CD4-positive, alpha-beta T cell (primary cell): ENCODE results near the gene LRRTM1. TPM values are rescaled to one million over a fixed set of nuclear protein-coding genes. Genes with fewer than 3 reads are reported as not detected.

Source experiments
- ATAC-seq: fragments of 200-7000 bp; cut with Tn5 transposase; one replicate; pipeline ENCODE4 v1.10.0; 2022; ENCODE audit warnings: mild to moderate bottlenecking; ENCODE audit not compliant: poor library complexity
- CTCF ChIA-PET: fragments of 350-600 bp; sonication (Branson Sonifier 250); formaldehyde crosslinking; loops from one replicate; lab custom pipeline; 2021; ENCODE audit warnings: antibody characterized with exemption, inconsistent platforms; lab: Charles Lee
- POLR2A ChIA-PET: fragments of 350-600 bp; sonication (Branson Sonifier 250); formaldehyde crosslinking; loops from one replicate; lab custom pipeline; 2021; ENCODE audit warnings: antibody characterized with exemption, inconsistent platforms; lab: Charles Lee
- DNase-seq, 14 experiments: peaks; one replicate each; pipeline ENCODE4 v3.0.0-alpha.2; 2013 to 2020; ENCODE audit warnings: mixed read lengths in 2 of 14
- H3K27ac ChIP-seq, 2 donors: one replicate each; pipeline versions ENCODE4 v1.5.1 to v1.7.0; 2013; ENCODE audit warnings: low read length in 2 of 2, low read depth in 1 of 2, mild to moderate bottlenecking in 1 of 2
- H3K27me3 ChIP-seq, 2 experiments: 1 replicate in 1 of 2; 2 replicates in 1 of 2; pipeline versions ENCODE4 v1.6.1 to v1.7.0; 2013; ENCODE audit warnings: low read length in 2 of 2, control low read depth in 1 of 2, mild to moderate bottlenecking in 1 of 2, moderate library complexity in 1 of 2; ENCODE audit not compliant: insufficient read depth in 2 of 2, control insufficient read depth in 1 of 2
- H3K36me3 ChIP-seq: one replicate; pipeline ENCODE4 v1.6.1; 2013; ENCODE audit warnings: low read length, control low read depth; ENCODE audit not compliant: insufficient read depth
- H3K4me1 ChIP-seq: one replicate; pipeline ENCODE4 v1.6.1; 2013; ENCODE audit warnings: low read length, control low read depth; ENCODE audit not compliant: insufficient read depth
- H3K4me3 ChIP-seq: one replicate; pipeline ENCODE4 v1.5.1; 2013; ENCODE audit warnings: mild to moderate bottlenecking, low read length, moderate library complexity
- H3K9me3 ChIP-seq, 2 experiments: 1 replicate in 1 of 2; 2 replicates in 1 of 2; pipeline versions ENCODE4 v1.6.1 to v1.7.0; 2013; ENCODE audit warnings: low read length in 2 of 2, mild to moderate bottlenecking in 2 of 2, control low read depth in 1 of 2, moderate library complexity in 1 of 2; ENCODE audit not compliant: control insufficient read depth in 1 of 2, insufficient read depth in 1 of 2
- H3K27ac Mint-ChIP-seq: one replicate; pipeline ENCODE4 v1.8.0; 2020; ENCODE audit warnings: mixed read lengths
- H3K27me3 Mint-ChIP-seq: one replicate; pipeline ENCODE4 v1.8.0; 2021; ENCODE audit warnings: mixed read lengths
- H3K36me3 Mint-ChIP-seq: one replicate; pipeline ENCODE4 v1.8.0; 2021; ENCODE audit warnings: low read depth, mixed read lengths
- H3K4me1 Mint-ChIP-seq: one replicate; pipeline ENCODE4 v1.8.0; 2021; ENCODE audit warnings: low read depth, mixed read lengths
- H3K4me3 Mint-ChIP-seq: one replicate; pipeline ENCODE4 v1.8.0; 2020; ENCODE audit warnings: mild to moderate bottlenecking, mixed read lengths
- H3K9me3 Mint-ChIP-seq: one replicate; pipeline ENCODE4 v1.8.0; 2020; ENCODE audit warnings: mixed read lengths
- intact Hi-C, 2 experiments: fragments of 100-400 bp; cut with DNase I in 1 of 2; cut with micrococcal nuclease in 1 of 2; formaldehyde crosslinking; loops; one replicate each; pipeline versions ENCODE4 v1.15.1 to v1.9.0; 2023 to 2025; cut with DNase I, micrococcal nuclease
- total RNA-seq, 174 experiments: library from RNA in 2 of 174; stranded (reverse) in 2 of 174; gene quantifications; one replicate each; pipeline ENCODE4 v1.2.3 and lab custom pipeline; 2021 to 2026
- TF ChIP-seq, protein P1 (sequence below): fragments of 200-600 bp; IDR thresholded peaks from one replicate; pipeline ENCODE4 v1.8.0; 2022; ENCODE audit warnings: antibody characterized with exemption, mild to moderate bottlenecking

LRRTM1 gene
- total RNA-seq, 2 experiments from 2014 or later, result not detected

DNA sequence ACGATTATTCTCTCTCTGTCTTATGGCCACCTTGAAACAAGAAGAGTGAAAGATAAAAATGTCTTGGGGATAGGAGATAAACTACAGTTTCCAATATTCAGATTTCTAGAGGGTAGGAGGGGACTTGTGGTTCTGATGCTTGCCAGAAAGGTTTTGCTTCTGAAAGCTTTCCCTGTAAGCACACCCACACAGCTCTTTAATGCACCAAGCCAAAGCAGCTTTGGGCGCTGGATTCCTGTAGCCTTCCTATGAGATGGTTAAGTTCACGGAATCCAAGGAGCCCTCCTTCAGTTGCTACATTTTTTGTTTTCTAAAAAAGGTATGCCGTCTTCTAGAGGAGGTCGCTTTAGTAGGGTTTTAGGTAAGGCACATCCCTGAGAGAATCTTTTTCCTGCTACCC lies 4.9 kb downstream of the LRRTM1 start:
- Histone ChIP-seq H3K9me3 (peaks cover 0 to 26% of the 10 kb centered on the region in 2 experiments), H3K4me1 (no peaks in the 10 kb centered on the region), H3K27me3 (peaks cover 21 to 34% of the 10 kb centered on the region in 2 experiments), H3K27ac (no peak overlapping the region), H3K36me3 (no peaks in the 10 kb centered on the region), H3K4me3 (no peak overlapping the region)
- Mint-ChIP-seq H3K27ac (no peak overlapping the region), H3K36me3 (no peaks in the 10 kb centered on the region), H3K9me3 (peaks cover 4% of the 10 kb centered on the region), H3K4me1 (no peaks in the 10 kb centered on the region), H3K4me3 (no peak overlapping the region), H3K27me3 (peaks cover 56% of the 10 kb centered on the region)
- CTCF ChIA-PET, result no interaction called here
- no peak for DNase-seq
- intact Hi-C loops, result no loop called here
- ATAC-seq, result no peak
- TF ChIP-seq, protein P1, sequence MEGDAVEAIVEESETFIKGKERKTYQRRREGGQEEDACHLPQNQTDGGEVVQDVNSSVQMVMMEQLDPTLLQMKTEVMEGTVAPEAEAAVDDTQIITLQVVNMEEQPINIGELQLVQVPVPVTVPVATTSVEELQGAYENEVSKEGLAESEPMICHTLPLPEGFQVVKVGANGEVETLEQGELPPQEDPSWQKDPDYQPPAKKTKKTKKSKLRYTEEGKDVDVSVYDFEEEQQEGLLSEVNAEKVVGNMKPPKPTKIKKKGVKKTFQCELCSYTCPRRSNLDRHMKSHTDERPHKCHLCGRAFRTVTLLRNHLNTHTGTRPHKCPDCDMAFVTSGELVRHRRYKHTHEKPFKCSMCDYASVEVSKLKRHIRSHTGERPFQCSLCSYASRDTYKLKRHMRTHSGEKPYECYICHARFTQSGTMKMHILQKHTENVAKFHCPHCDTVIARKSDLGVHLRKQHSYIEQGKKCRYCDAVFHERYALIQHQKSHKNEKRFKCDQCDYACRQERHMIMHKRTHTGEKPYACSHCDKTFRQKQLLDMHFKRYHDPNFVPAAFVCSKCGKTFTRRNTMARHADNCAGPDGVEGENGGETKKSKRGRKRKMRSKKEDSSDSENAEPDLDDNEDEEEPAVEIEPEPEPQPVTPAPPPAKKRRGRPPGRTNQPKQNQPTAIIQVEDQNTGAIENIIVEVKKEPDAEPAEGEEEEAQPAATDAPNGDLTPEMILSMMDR, result no peak
- POLR2A ChIA-PET, result no interaction called here

DNA sequence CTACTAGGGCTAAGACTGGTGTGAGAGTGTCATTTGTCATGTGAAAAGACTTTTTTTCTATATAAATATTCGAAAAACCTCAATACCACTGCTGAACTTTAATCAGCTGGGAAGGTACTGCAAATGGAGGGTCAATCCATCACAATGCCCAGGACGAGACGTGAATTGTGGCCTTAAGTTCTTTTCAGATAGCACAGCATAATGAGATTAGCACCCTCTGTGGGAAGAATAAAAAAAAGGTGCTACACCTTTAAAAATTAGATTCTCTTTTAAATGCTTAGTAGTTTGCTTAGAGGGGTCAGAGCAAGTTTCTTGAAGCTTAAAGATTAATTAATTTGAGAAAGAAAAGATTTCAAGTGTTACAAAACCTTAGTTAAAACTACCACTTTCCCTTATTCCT lies 5.6 kb downstream of the LRRTM1 start:
- TF ChIP-seq, protein P1, result no peak
- Histone ChIP-seq H3K4me3 (no peak overlapping the region), H3K27me3 (peaks cover 18 to 30% of the 10 kb centered on the region in 2 experiments), H3K36me3 (no peaks in the 10 kb centered on the region), H3K4me1 (no peaks in the 10 kb centered on the region), H3K9me3 (peaks cover 0 to 22% of the 10 kb centered on the region in 2 experiments), H3K27ac (no peak overlapping the region)
- Mint-ChIP-seq H3K4me3 (no peak overlapping the region), H3K27me3 (peaks cover 53% of the 10 kb centered on the region), H3K36me3 (no peaks in the 10 kb centered on the region), H3K9me3 (peaks cover 4% of the 10 kb centered on the region), H3K4me1 (no peaks in the 10 kb centered on the region), H3K27ac (no peak overlapping the region)
- POLR2A ChIA-PET, result no interaction called here
- CTCF ChIA-PET, result no interaction called here
- DNase-seq (no peak), ATAC-seq (no peak)
- intact Hi-C loops, result no loop called here

DNA sequence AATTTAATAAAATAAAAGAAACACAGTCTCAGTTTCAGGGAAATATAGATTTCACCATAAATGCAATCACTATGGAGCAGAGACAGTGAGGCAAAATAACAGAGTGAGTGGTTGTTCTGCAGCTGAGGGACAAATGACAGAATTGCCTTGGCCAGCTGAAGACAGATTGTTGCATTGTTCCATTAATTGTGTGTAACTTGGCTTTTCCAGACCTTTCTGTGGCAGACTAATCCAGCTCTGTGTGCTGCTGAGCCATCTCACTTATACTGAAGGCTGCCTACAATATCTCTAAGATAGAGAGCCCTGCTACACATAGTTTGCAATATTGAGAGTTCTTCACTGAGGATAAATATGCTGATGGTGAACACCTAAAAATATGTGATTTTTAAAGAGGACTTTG lies 11.5 kb downstream of the LRRTM1 start:
- Histone ChIP-seq H3K36me3 (no peaks in the 10 kb centered on the region), H3K27ac (no peak overlapping the region), H3K4me1 (no peaks in the 10 kb centered on the region), H3K4me3 (no peak overlapping the region), H3K9me3 (no peaks in the 10 kb centered on the region), H3K27me3 (no peaks in the 10 kb centered on the region)
- ChIA-PET POLR2A (no interaction called here), CTCF (no interaction called here)
- intact Hi-C loops, result no loop called here
- H3K9me3 Mint-ChIP-seq, result peaks cover 11% of the 10 kb centered on the region
- H3K4me1 Mint-ChIP-seq, result no peaks in the 10 kb centered on the region
- DNase-seq (no peak), ATAC-seq (no peak)
- no peaks in the 10 kb centered on the region for H3K36me3 Mint-ChIP-seq
- no peak overlapping the region for H3K27ac Mint-ChIP-seq
- TF ChIP-seq, protein P1, result no peak
- H3K4me3 Mint-ChIP-seq, result no peak overlapping the region
- H3K27me3 Mint-ChIP-seq, result peaks cover 10% of the 10 kb centered on the region
